ENCODE measurements around the gene VENTX. TPM values are rescaled to one million over a fixed set of nuclear protein-coding genes. Genes with fewer than 3 reads are reported as not detected.
"Not testable (repeated sequence)": the region's sequence is repeated elsewhere in the genome, so short reads cannot be mapped to it uniquely, and the experiment has no call there.

Gene VENTX
- total RNA-seq, 1 donor from 2014 or later: not detected

GRCh38 chr10:133264461-133264860, 26.8 kb downstream of the VENTX start:
- no peak for DNase-seq (ENCODE audit: low read depth)
- Histone ChIP-seq H3K36me3 (ENCODE audit: control insufficient read depth, insufficient read depth, low read length) (peaks cover 13% of the 10 kb centered on the region), H3K27me3 (ENCODE audit: control insufficient read depth, insufficient read depth, low read length) (no peaks in the 10 kb centered on the region), H3K4me3 (ENCODE audit: low read depth, low read length) (no peak overlapping the region)
- TF ChIP-seq, protein P1, sequence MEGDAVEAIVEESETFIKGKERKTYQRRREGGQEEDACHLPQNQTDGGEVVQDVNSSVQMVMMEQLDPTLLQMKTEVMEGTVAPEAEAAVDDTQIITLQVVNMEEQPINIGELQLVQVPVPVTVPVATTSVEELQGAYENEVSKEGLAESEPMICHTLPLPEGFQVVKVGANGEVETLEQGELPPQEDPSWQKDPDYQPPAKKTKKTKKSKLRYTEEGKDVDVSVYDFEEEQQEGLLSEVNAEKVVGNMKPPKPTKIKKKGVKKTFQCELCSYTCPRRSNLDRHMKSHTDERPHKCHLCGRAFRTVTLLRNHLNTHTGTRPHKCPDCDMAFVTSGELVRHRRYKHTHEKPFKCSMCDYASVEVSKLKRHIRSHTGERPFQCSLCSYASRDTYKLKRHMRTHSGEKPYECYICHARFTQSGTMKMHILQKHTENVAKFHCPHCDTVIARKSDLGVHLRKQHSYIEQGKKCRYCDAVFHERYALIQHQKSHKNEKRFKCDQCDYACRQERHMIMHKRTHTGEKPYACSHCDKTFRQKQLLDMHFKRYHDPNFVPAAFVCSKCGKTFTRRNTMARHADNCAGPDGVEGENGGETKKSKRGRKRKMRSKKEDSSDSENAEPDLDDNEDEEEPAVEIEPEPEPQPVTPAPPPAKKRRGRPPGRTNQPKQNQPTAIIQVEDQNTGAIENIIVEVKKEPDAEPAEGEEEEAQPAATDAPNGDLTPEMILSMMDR (IDR thresholded peaks at IDR 0.05; ENCODE audit: insufficient read depth, low read length, severe bottlenecking): no peak
- peak; percentile 62 for FAIRE-seq

- not testable (repeated sequence) for FAIRE-seq; H3K4me3 ChIP-seq (ENCODE audit: low read depth, low read length); H3K27me3 ChIP-seq (ENCODE audit: control insufficient read depth, insufficient read depth, low read length); DNase-seq (ENCODE audit: low read depth)
- H3K36me3 ChIP-seq (ENCODE audit: control insufficient read depth, insufficient read depth, low read length): peaks cover 13% of the 10 kb centered on the region
Observed at GRCh38 chr10:133265052-133265451, 27.4 kb downstream of the VENTX start.

GRCh38 chr10:133266056-133266795, 28.6 kb downstream of the VENTX start:
- Histone ChIP-seq H3K36me3 (ENCODE audit: control insufficient read depth, insufficient read depth, low read length) (peaks cover 17% of the 10 kb centered on the region), H3K27me3 (ENCODE audit: control insufficient read depth, insufficient read depth, low read length) (no peaks in the 10 kb centered on the region), H3K4me3 (ENCODE audit: low read depth, low read length) (no peak overlapping the region)
- FAIRE-seq: no peak
- TF ChIP-seq, protein P1 (IDR thresholded peaks at IDR 0.05; ENCODE audit: insufficient read depth, low read length, severe bottlenecking): no peak
- no peak for DNase-seq (ENCODE audit: low read depth)

DNA sequence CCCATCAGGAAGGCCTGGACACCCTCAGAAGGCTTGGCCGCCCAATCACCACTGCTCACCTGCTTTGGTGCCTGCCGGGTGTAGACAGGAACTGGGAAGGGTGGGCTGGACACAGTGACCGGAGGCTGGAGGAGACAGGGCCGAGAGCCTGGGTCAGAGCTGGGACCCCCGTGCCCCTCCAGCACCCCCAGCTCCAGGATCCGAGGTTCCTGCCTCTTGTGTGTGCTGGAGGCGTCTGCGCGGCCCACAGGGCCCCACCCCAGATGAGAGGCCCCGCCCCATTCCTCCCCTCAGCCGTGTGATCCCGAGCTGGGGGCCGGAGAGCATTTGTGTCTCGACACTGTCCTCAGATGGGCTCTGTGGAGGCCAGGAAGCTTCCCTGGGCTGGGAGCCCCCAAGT, 29.6 kb downstream of the VENTX start:
- TF ChIP-seq, protein P1 (IDR thresholded peaks at IDR 0.05; ENCODE audit: insufficient read depth, low read length, severe bottlenecking): no peak
- FAIRE-seq (no peak), DNase-seq (ENCODE audit: low read depth) (no peak)
- Histone ChIP-seq H3K36me3 (ENCODE audit: control insufficient read depth, insufficient read depth, low read length) (peaks cover 17% of the 10 kb centered on the region), H3K27me3 (ENCODE audit: control insufficient read depth, insufficient read depth, low read length) (no peaks in the 10 kb centered on the region), H3K4me3 (ENCODE audit: low read depth, low read length) (no peak overlapping the region)

GRCh38 chr10:133267829-133268228, 30.2 kb downstream of the VENTX start:
- H3K4me3 ChIP-seq (ENCODE audit: low read depth, low read length): no peak overlapping the region
- DNase-seq (ENCODE audit: low read depth) (no peak), FAIRE-seq (no peak)
- no peaks in the 10 kb centered on the region for H3K27me3 ChIP-seq (ENCODE audit: control insufficient read depth, insufficient read depth, low read length)
- peaks cover 19% of the 10 kb centered on the region for H3K36me3 ChIP-seq (ENCODE audit: control insufficient read depth, insufficient read depth, low read length)
- TF ChIP-seq, protein P1 (IDR thresholded peaks at IDR 0.05; ENCODE audit: insufficient read depth, low read length, severe bottlenecking): no peak

- Histone ChIP-seq H3K4me3 (ENCODE audit: low read depth, low read length) (no peak overlapping the region), H3K36me3 (ENCODE audit: control insufficient read depth, insufficient read depth, low read length) (peaks cover 19% of the 10 kb centered on the region), H3K27me3 (ENCODE audit: control insufficient read depth, insufficient read depth, low read length) (no peaks in the 10 kb centered on the region)
- FAIRE-seq: no peak
- TF ChIP-seq, protein P1 (IDR thresholded peaks at IDR 0.05; ENCODE audit: insufficient read depth, low read length, severe bottlenecking): no peak
- no peak for DNase-seq (ENCODE audit: low read depth)
Observed at GRCh38 chr10:133268532-133268931, 30.9 kb downstream of the VENTX start.
